Mucosa of rectum (tissue), 2 donors: ENCODE results near the gene WDR62.
A peak's percentile ranks its signal among the peaks of the same experiment; 100 is the strongest.
"Not testable (repeated sequence)": the region's sequence is repeated elsewhere in the genome, so short reads cannot be mapped to it uniquely, and the experiment has no call there.

Experiments
- H3K27ac ChIP-seq, 2 donors: one replicate each; pipeline ENCODE4 v1.7.0; 2013; ENCODE audit warnings: inconsistent platforms in 2 of 2, low read depth in 2 of 2, low read length in 2 of 2
- H3K27me3 ChIP-seq, 2 donors: one replicate each; pipeline ENCODE4 v1.7.0; 2013; ENCODE audit warnings: low read length in 2 of 2; ENCODE audit not compliant: control insufficient read depth in 2 of 2, insufficient read depth in 2 of 2
- H3K36me3 ChIP-seq, 2 donors: one replicate each; pipeline ENCODE4 v1.7.0; 2013; ENCODE audit warnings: low read length in 2 of 2; ENCODE audit not compliant: control insufficient read depth in 2 of 2, insufficient read depth in 2 of 2
- H3K4me1 ChIP-seq, 2 donors: one replicate each; pipeline ENCODE4 v1.7.0; 2013; ENCODE audit warnings: low read length in 2 of 2, mild to moderate bottlenecking in 1 of 2; ENCODE audit not compliant: control insufficient read depth in 2 of 2, insufficient read depth in 2 of 2
- H3K4me3 ChIP-seq, 2 donors: one replicate each; pipeline ENCODE4 v1.7.0; 2013; ENCODE audit warnings: low read length in 2 of 2
- H3K9ac ChIP-seq, 2 donors: one replicate each; pipeline ENCODE4 v1.7.0; 2013; ENCODE audit warnings: low read length in 2 of 2, low read depth in 1 of 2, mild to moderate bottlenecking in 1 of 2
- H3K9me3 ChIP-seq, 2 donors: one replicate each; pipeline ENCODE4 v1.7.0; 2013; ENCODE audit warnings: low read length in 2 of 2; ENCODE audit not compliant: control insufficient read depth in 2 of 2
- donor health status: healthy.
- donor health status: Normal muscosa, but diverticular disease.

WDR62 gene

GRCh38 chr19:36040495-36040894, 14.2 kb upstream of the WDR62 start:
- H3K4me3 ChIP-seq = no peak overlapping the region
- H3K27ac ChIP-seq = no peak overlapping the region
- H3K9me3 ChIP-seq = no peaks in the 10 kb centered on the region
- H3K36me3 ChIP-seq = no peaks in the 10 kb centered on the region
- no peaks in the 10 kb centered on the region for H3K4me1 ChIP-seq
- no peaks in the 10 kb centered on the region for H3K27me3 ChIP-seq
- H3K9ac ChIP-seq = no peak overlapping the region

- H3K9me3 ChIP-seq, H3K27me3 ChIP-seq, H3K9ac ChIP-seq, H3K4me1 ChIP-seq, H3K4me3 ChIP-seq, H3K27ac ChIP-seq, H3K36me3 ChIP-seq: not testable (repeated sequence)
Observed at GRCh38 chr19:36041092-36041491, 13.6 kb upstream of the WDR62 start.

GRCh38 chr19:36041831-36042230, 12.9 kb upstream of the WDR62 start:
- no peaks in the 10 kb centered on the region for H3K4me1 ChIP-seq
- no peaks in the 10 kb centered on the region for H3K9me3 ChIP-seq
- H3K27ac ChIP-seq = no peak overlapping the region

GRCh38 chr19:36043952-36044351, 10.7 kb upstream of the WDR62 start:
- no peaks in the 10 kb centered on the region for H3K27me3 ChIP-seq
- no peak overlapping the region for H3K27ac ChIP-seq
- H3K9ac ChIP-seq = no peak overlapping the region
- H3K4me1 ChIP-seq = no peaks in the 10 kb centered on the region
- no peaks in the 10 kb centered on the region for H3K36me3 ChIP-seq
- H3K9me3 ChIP-seq = no peaks in the 10 kb centered on the region
- no peak overlapping the region for H3K4me3 ChIP-seq

More at GRCh38 chr19:36041831-36042230, 12.9 kb upstream of the WDR62 start:
- Histone ChIP-seq H3K9ac (no peak overlapping the region), H3K4me3 (no peak overlapping the region), H3K36me3 (no peaks in the 10 kb centered on the region), H3K27me3 (no peaks in the 10 kb centered on the region)

- H3K4me1 ChIP-seq = no peaks in the 10 kb centered on the region
- no peak overlapping the region for H3K27ac ChIP-seq
- no peak overlapping the region for H3K4me3 ChIP-seq
Observed at GRCh38 chr19:36046443-36047050, 8.2 kb upstream of the WDR62 start.

GRCh38 chr19:36047835-36048234, 6.9 kb upstream of the WDR62 start:
- Histone ChIP-seq H3K9ac (no peak overlapping the region), H3K4me3 (no peak overlapping the region), H3K9me3 (no peaks in the 10 kb centered on the region), H3K36me3 (no peaks in the 10 kb centered on the region), H3K4me1 (peaks cover 0 to under 1% of the 10 kb centered on the region in 2 donors), H3K27me3 (no peaks in the 10 kb centered on the region), H3K27ac (no peak overlapping the region)

More at GRCh38 chr19:36046443-36047050, 8.2 kb upstream of the WDR62 start:
- H3K27me3 ChIP-seq = no peaks in the 10 kb centered on the region
- H3K36me3 ChIP-seq = no peaks in the 10 kb centered on the region
- H3K9ac ChIP-seq = no peak overlapping the region
- no peaks in the 10 kb centered on the region for H3K9me3 ChIP-seq

- Histone ChIP-seq H3K4me3 (no peak overlapping the region), H3K9ac (no peak overlapping the region), H3K4me1 (peaks cover 3 to 4% of the 10 kb centered on the region in 2 donors), H3K27me3 (no peaks in the 10 kb centered on the region), H3K36me3 (no peaks in the 10 kb centered on the region), H3K9me3 (no peaks in the 10 kb centered on the region), H3K27ac (no peak overlapping the region)
Observed at GRCh38 chr19:36049080-36049698, 5.5 kb upstream of the WDR62 start.

- no peaks in the 10 kb centered on the region for H3K27me3 ChIP-seq
- H3K9ac ChIP-seq = no peak overlapping the region
- peaks cover 6 to 12% of the 10 kb centered on the region in 2 donors for H3K4me1 ChIP-seq
- no peak overlapping the region for H3K27ac ChIP-seq
- H3K4me3 ChIP-seq = no peak overlapping the region
- no peaks in the 10 kb centered on the region for H3K36me3 ChIP-seq
- H3K9me3 ChIP-seq = no peaks in the 10 kb centered on the region
Observed at GRCh38 chr19:36051236-36051635, 3.5 kb upstream of the WDR62 start.

GRCh38 chr19:36051637-36052036, 3.1 kb upstream of the WDR62 start:
- Histone ChIP-seq H3K4me1 (peaks cover 6 to 12% of the 10 kb centered on the region in 2 donors), H3K27me3 (no peaks in the 10 kb centered on the region), H3K9ac (no peak overlapping the region), H3K36me3 (no peaks in the 10 kb centered on the region), H3K27ac (no peak overlapping the region), H3K4me3 (no peak overlapping the region), H3K9me3 (no peaks in the 10 kb centered on the region)

- peak within 1 kb of the TSS; percentile 84 for H3K4me3 ChIP-seq
- H3K27ac ChIP-seq = peak within 1 kb of the TSS; percentile 97 to 98
Observed at GRCh38 chr19:36054119-36054732, 471 bp upstream of the WDR62 start, which contains the start of gene THAP8. Gene THAP8 (minus strand): TSS chr19:36054285. CDS start chr19:36054217, 68 bp downstream.

More at GRCh38 chr19:36054119-36054732, 471 bp upstream of the WDR62 start, which contains the start of gene THAP8:
- H3K27me3 ChIP-seq = no peaks in the 10 kb centered on the region
- peak within 1 kb of the TSS; percentile 80 to 82 for H3K9ac ChIP-seq
- peaks cover 6 to 12% of the 10 kb centered on the region in 2 donors for H3K4me1 ChIP-seq
- H3K36me3 ChIP-seq = no peaks in the 10 kb centered on the region
- H3K9me3 ChIP-seq = no peaks in the 10 kb centered on the region
